ENCODE results near the gene SUN1.
A peak's percentile ranks its signal among the peaks of the same experiment; 100 is the strongest.

Gene SUN1

GRCh38 chr7:823649-824048 is 8.6 kb upstream of the SUN1 start:
- H3K27me3 Mint-ChIP-seq (ENCODE audit: low read depth, poor library complexity), result peaks cover 3% of the 10 kb centered on the region
- H3K4me1 Mint-ChIP-seq, result peaks cover 63% of the 10 kb centered on the region
- TF ChIP-seq CTCF (IDR thresholded peaks at IDR 0.05), result no peak
- peak overlapping the region; percentile 76 for H3K27ac Mint-ChIP-seq
- H3K9me3 Mint-ChIP-seq, result peaks cover 10% of the 10 kb centered on the region
- H3K36me3 Mint-ChIP-seq (ENCODE audit: low read depth), result peaks cover 71% of the 10 kb centered on the region
- no peak for DNase-seq
- no peak overlapping the region for H3K4me3 Mint-ChIP-seq

- peaks cover 3% of the 10 kb centered on the region for H3K27me3 Mint-ChIP-seq (ENCODE audit: low read depth, poor library complexity)
- H3K9me3 Mint-ChIP-seq, result peaks cover 9% of the 10 kb centered on the region
- no peak for DNase-seq
- peaks cover 64% of the 10 kb centered on the region for H3K4me1 Mint-ChIP-seq
- no peak for TF ChIP-seq CTCF (IDR thresholded peaks at IDR 0.05)
- H3K27ac Mint-ChIP-seq, result peak overlapping the region; percentile 76
- peaks cover 72% of the 10 kb centered on the region for H3K36me3 Mint-ChIP-seq (ENCODE audit: low read depth)
- H3K4me3 Mint-ChIP-seq, result no peak overlapping the region
Measured at GRCh38 chr7:824081-824480, 8.2 kb upstream of the SUN1 start.

GRCh38 chr7:824664-825063 is 7.6 kb upstream of the SUN1 start:
- H3K36me3 Mint-ChIP-seq (ENCODE audit: low read depth), result peaks cover 67% of the 10 kb centered on the region
- no peak overlapping the region for H3K27ac Mint-ChIP-seq
- TF ChIP-seq CTCF (IDR thresholded peaks at IDR 0.05), result no peak
- peaks cover 5% of the 10 kb centered on the region for H3K9me3 Mint-ChIP-seq
- H3K4me3 Mint-ChIP-seq, result no peak overlapping the region
- peaks cover 3% of the 10 kb centered on the region for H3K27me3 Mint-ChIP-seq (ENCODE audit: low read depth, poor library complexity)
- no peak for DNase-seq
- peaks cover 62% of the 10 kb centered on the region for H3K4me1 Mint-ChIP-seq

- Mint-ChIP-seq H3K36me3 (ENCODE audit: low read depth) (peaks cover 61% of the 10 kb centered on the region), H3K27ac (no peak overlapping the region), H3K4me1 (peaks cover 60% of the 10 kb centered on the region), H3K27me3 (ENCODE audit: low read depth, poor library complexity) (peaks cover 3% of the 10 kb centered on the region), H3K4me3 (no peak overlapping the region), H3K9me3 (no peaks in the 10 kb centered on the region)
- TF ChIP-seq CTCF (IDR thresholded peaks at IDR 0.05), result no peak
- DNase-seq, result no peak
Measured at GRCh38 chr7:825386-825785, 6.9 kb upstream of the SUN1 start.

- Mint-ChIP-seq H3K4me3 (no peak overlapping the region), H3K9me3 (no peaks in the 10 kb centered on the region), H3K4me1 (peaks cover 60% of the 10 kb centered on the region), H3K27me3 (ENCODE audit: low read depth, poor library complexity) (peaks cover 3% of the 10 kb centered on the region), H3K36me3 (ENCODE audit: low read depth) (peaks cover 62% of the 10 kb centered on the region), H3K27ac (no peak overlapping the region)
- DNase-seq, result no peak
- TF ChIP-seq CTCF (IDR thresholded peaks at IDR 0.05), result no peak
Measured at GRCh38 chr7:826230-826917, 5.9 kb upstream of the SUN1 start.

All from nephron progenitor cell (in vitro differentiated cells).